Measurements from ENCODE around the gene PDZD2.

The PDZD2 gene

DNA sequence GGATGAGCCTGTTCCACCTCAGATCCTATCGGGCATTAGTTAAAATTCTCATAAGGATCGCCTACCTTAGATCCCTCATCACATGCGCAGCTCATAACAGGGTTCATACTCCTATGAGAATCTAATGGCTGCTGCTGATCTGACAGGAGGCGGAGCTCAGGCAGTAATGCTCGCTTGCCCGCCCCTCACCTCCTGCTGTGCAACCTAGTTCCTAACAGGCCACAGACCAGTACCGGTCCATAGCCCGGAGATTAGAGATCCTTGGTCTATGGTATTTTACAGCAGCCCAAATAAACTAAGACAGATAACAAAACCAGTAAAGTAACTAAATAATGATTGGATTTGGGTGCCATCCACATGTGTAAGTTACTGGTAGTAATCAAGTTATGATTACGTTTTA lies 517.7 kb downstream of the PDZD2 start:
- peaks cover 0 to 7% of the 10 kb centered on the region in 2 experiments for H3K36me3 ChIP-seq (ENCODE audit: control insufficient read depth in 1 of 2, insufficient read depth in 2 of 2, low read length in 2 of 2)
- H3K4me2 ChIP-seq (ENCODE audit: low read length): no peak overlapping the region
- no peak for DNase-seq
- no peak overlapping the region for H4K91ac ChIP-seq (ENCODE audit: low read depth, low read length)
- no peak overlapping the region for H4K12ac ChIP-seq (ENCODE audit: low read depth, low read length)
- H2BK5ac ChIP-seq (ENCODE audit: low read depth, low read length, poor library complexity): no peak overlapping the region
- no peak overlapping the region for H2BK120ac ChIP-seq (ENCODE audit: insufficient read depth, low read length, poor library complexity)
- no peak overlapping the region for H3K9ac ChIP-seq (ENCODE audit: low read length)
- H3K4ac ChIP-seq (ENCODE audit: low read depth, low read length): peak overlapping the region; percentile 94
- no peaks in the 10 kb centered on the region for H3K9me3 ChIP-seq (ENCODE audit: insufficient read depth, low read depth, low read length)
- no peaks in the 10 kb centered on the region for H3K27me3 ChIP-seq (ENCODE audit: insufficient read depth, low read length)
- no peaks in the 10 kb centered on the region for H3K79me1 ChIP-seq (ENCODE audit: low read length)
- H3K4me3 ChIP-seq (ENCODE audit: low read depth, low read length): no peak overlapping the region
- peaks cover 15% of the 10 kb centered on the region for H3K79me2 ChIP-seq (ENCODE audit: control insufficient read depth, insufficient read depth, low read length, poor library complexity)
- WGBS (ENCODE audit: extremely low coverage, insufficient coverage, insufficient read length): no CpG with 5 or more reads among the region's 9 CpGs
- no peak overlapping the region for H2AFZ ChIP-seq (ENCODE audit: insufficient read depth, low read length, poor library complexity)
- no peaks in the 10 kb centered on the region for H3K4me1 ChIP-seq (ENCODE audit: control insufficient read depth in 1 of 2, insufficient read depth in 2 of 2, low read length in 2 of 2)
- no peak overlapping the region for H2AK5ac ChIP-seq (ENCODE audit: low read length)
- H4K8ac ChIP-seq (ENCODE audit: low read depth, low read length): no peak overlapping the region
- H3K27ac ChIP-seq (ENCODE audit: low read depth, low read length): no peak overlapping the region
- H2BK12ac ChIP-seq (ENCODE audit: low read length): no peak overlapping the region
- no peak overlapping the region for H3K23ac ChIP-seq (ENCODE audit: low read length)
- no peak overlapping the region for H3K18ac ChIP-seq (ENCODE audit: low read length)
- no peak overlapping the region for H3K14ac ChIP-seq (ENCODE audit: low read length)

DNA sequence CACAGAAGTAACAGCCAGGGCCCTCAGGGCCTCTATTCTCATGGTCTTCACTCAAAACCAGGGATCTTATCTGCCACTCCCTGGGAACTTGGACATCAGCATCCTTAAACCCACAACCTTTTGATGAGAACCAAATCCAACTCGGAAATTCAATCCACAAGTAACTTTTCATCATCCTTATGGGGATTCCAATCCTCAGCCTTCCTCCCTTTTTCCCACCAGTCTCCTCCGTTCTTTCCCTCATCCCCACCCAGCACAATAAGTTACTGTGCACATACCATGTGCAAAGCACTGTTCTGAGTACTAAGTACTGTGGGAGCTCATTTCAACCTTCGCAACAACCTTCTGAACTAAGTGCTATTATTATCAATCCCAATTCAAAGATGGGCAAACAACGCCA lies 518.1 kb downstream of the PDZD2 start:
- Histone ChIP-seq H3K36me3 (ENCODE audit: control insufficient read depth in 1 of 2, insufficient read depth in 2 of 2, low read length in 2 of 2) (peaks cover 0 to 7% of the 10 kb centered on the region in 2 experiments), H3K4ac (ENCODE audit: low read depth, low read length) (peak overlapping the region; percentile 84), H3K18ac (ENCODE audit: low read length) (no peak overlapping the region), H4K8ac (ENCODE audit: low read depth, low read length) (no peak overlapping the region), H3K23ac (ENCODE audit: low read length) (no peak overlapping the region), H2AK5ac (ENCODE audit: low read length) (no peak overlapping the region), H3K79me2 (ENCODE audit: control insufficient read depth, insufficient read depth, low read length, poor library complexity) (peaks cover 15% of the 10 kb centered on the region), H3K27me3 (ENCODE audit: insufficient read depth, low read length) (no peaks in the 10 kb centered on the region), H3K4me3 (ENCODE audit: low read depth, low read length) (no peak overlapping the region), H2BK120ac (ENCODE audit: insufficient read depth, low read length, poor library complexity) (no peak overlapping the region), H3K14ac (ENCODE audit: low read length) (no peak overlapping the region), H2AFZ (ENCODE audit: insufficient read depth, low read length, poor library complexity) (no peak overlapping the region), H3K79me1 (ENCODE audit: low read length) (no peaks in the 10 kb centered on the region), H3K9ac (ENCODE audit: low read length) (no peak overlapping the region), H3K4me2 (ENCODE audit: low read length) (no peak overlapping the region), H2BK5ac (ENCODE audit: low read depth, low read length, poor library complexity) (no peak overlapping the region), H4K12ac (ENCODE audit: low read depth, low read length) (no peak overlapping the region), H4K91ac (ENCODE audit: low read depth, low read length) (no peak overlapping the region), H2BK12ac (ENCODE audit: low read length) (no peak overlapping the region), H3K4me1 (ENCODE audit: control insufficient read depth in 1 of 2, insufficient read depth in 2 of 2, low read length in 2 of 2) (no peaks in the 10 kb centered on the region), H3K27ac (ENCODE audit: low read depth, low read length) (no peak overlapping the region), H3K9me3 (ENCODE audit: insufficient read depth, low read depth, low read length) (no peaks in the 10 kb centered on the region)
- WGBS (ENCODE audit: extremely low coverage, insufficient coverage, insufficient read length): no CpG with 5 or more reads among the region's 4 CpGs
- no peak for DNase-seq

DNA sequence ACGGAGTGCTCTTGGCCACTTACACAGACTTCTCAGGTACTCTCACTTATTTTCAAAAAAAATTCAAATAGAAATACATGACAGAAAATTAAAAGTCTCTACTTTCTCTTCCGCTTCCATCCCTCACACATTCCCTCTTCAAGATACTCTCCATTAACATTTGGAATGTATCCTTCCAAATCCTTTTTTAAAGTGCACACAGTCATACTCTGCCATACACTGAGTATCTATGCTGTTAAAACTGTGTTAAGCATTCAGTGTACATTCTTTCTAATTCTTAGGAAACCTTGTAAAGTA lies 519.7 kb downstream of the PDZD2 start:
- Histone ChIP-seq H4K12ac (ENCODE audit: low read depth, low read length) (no peak overlapping the region), H3K79me1 (ENCODE audit: low read length) (no peaks in the 10 kb centered on the region), H2AK5ac (ENCODE audit: low read length) (no peak overlapping the region), H3K4ac (ENCODE audit: low read depth, low read length) (peak overlapping the region; percentile 99), H2AFZ (ENCODE audit: insufficient read depth, low read length, poor library complexity) (no peak overlapping the region), H3K27me3 (ENCODE audit: insufficient read depth, low read length) (no peaks in the 10 kb centered on the region), H3K9ac (ENCODE audit: low read length) (no peak overlapping the region), H3K79me2 (ENCODE audit: control insufficient read depth, insufficient read depth, low read length, poor library complexity) (peaks cover 19% of the 10 kb centered on the region), H2BK12ac (ENCODE audit: low read length) (no peak overlapping the region), H3K4me3 (ENCODE audit: low read depth, low read length) (no peak overlapping the region), H3K9me3 (ENCODE audit: insufficient read depth, low read depth, low read length) (no peaks in the 10 kb centered on the region), H3K27ac (ENCODE audit: low read depth, low read length) (no peak overlapping the region), H3K4me2 (ENCODE audit: low read length) (no peak overlapping the region), H3K23ac (ENCODE audit: low read length) (no peak overlapping the region), H4K8ac (ENCODE audit: low read depth, low read length) (no peak overlapping the region), H3K18ac (ENCODE audit: low read length) (no peak overlapping the region), H3K14ac (ENCODE audit: low read length) (no peak overlapping the region), H2BK120ac (ENCODE audit: insufficient read depth, low read length, poor library complexity) (no peak overlapping the region), H3K36me3 (ENCODE audit: control insufficient read depth in 1 of 2, insufficient read depth in 2 of 2, low read length in 2 of 2) (peaks cover 0 to 4% of the 10 kb centered on the region in 2 experiments), H3K4me1 (ENCODE audit: control insufficient read depth in 1 of 2, insufficient read depth in 2 of 2, low read length in 2 of 2) (no peaks in the 10 kb centered on the region), H2BK5ac (ENCODE audit: low read depth, low read length, poor library complexity) (no peak overlapping the region), H4K91ac (ENCODE audit: low read depth, low read length) (no peak overlapping the region)
- WGBS (ENCODE audit: extremely low coverage, insufficient coverage, insufficient read length): 100% methylated on average over 1 of the region's 2 CpGs
- no peak for DNase-seq

DNA sequence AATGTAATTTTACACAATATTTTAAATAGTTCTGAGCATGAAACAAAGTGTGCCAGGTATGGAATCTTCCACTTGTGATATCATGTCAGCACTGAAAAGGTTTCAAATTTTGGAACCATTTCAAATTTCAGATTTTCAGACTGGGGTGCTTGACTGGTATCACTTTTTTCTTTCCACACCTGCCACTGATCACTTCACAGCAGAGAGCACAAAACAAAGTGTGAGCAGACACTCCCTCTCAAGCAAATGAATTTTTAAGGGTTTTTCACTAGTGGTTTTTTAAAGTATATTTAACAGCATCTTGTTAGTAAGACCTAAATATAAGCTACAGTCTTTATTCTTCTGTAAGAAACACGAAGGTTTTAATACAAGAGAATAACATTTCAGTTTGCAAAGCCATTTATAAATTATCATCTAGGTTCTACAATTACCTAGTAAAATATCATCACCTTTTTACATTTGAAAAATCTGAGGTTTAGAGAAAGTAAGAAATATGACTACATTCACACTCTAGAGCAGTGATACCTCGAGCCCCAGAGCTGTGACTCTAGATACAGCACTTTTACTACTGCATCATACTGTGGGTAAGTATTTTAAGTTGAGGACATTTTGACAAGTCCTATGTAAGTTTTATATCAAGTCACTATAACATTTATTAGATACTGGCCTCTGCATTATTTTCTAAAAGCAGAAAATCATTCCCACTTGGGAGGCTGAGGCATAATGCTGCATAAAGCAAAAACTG lies 520.6 kb downstream of the PDZD2 start:
- no peak overlapping the region for H3K9ac ChIP-seq (ENCODE audit: low read length)
- H3K27me3 ChIP-seq (ENCODE audit: insufficient read depth, low read length): no peaks in the 10 kb centered on the region
- no peaks in the 10 kb centered on the region for H3K79me1 ChIP-seq (ENCODE audit: low read length)
- WGBS (ENCODE audit: extremely low coverage, insufficient coverage, insufficient read length): no CpG with 5 or more reads among the region's 2 CpGs
- no peaks in the 10 kb centered on the region for H3K4me1 ChIP-seq (ENCODE audit: control insufficient read depth in 1 of 2, insufficient read depth in 2 of 2, low read length in 2 of 2)
- H3K4ac ChIP-seq (ENCODE audit: low read depth, low read length): peak overlapping the region; percentile 57
- peaks cover 0 to 4% of the 10 kb centered on the region in 2 experiments for H3K36me3 ChIP-seq (ENCODE audit: control insufficient read depth in 1 of 2, insufficient read depth in 2 of 2, low read length in 2 of 2)
- no peaks in the 10 kb centered on the region for H3K9me3 ChIP-seq (ENCODE audit: insufficient read depth, low read depth, low read length)
- no peak overlapping the region for H2BK12ac ChIP-seq (ENCODE audit: low read length)
- no peak overlapping the region for H3K23ac ChIP-seq (ENCODE audit: low read length)
- DNase-seq: no peak
- H4K8ac ChIP-seq (ENCODE audit: low read depth, low read length): no peak overlapping the region
- H2BK120ac ChIP-seq (ENCODE audit: insufficient read depth, low read length, poor library complexity): no peak overlapping the region
- H3K18ac ChIP-seq (ENCODE audit: low read length): no peak overlapping the region
- H4K12ac ChIP-seq (ENCODE audit: low read depth, low read length): no peak overlapping the region
- no peak overlapping the region for H4K91ac ChIP-seq (ENCODE audit: low read depth, low read length)
- no peak overlapping the region for H2AFZ ChIP-seq (ENCODE audit: insufficient read depth, low read length, poor library complexity)
- no peak overlapping the region for H2AK5ac ChIP-seq (ENCODE audit: low read length)
- no peak overlapping the region for H3K4me2 ChIP-seq (ENCODE audit: low read length)
- H3K79me2 ChIP-seq (ENCODE audit: control insufficient read depth, insufficient read depth, low read length, poor library complexity): peaks cover 19% of the 10 kb centered on the region
- H3K14ac ChIP-seq (ENCODE audit: low read length): no peak overlapping the region
- H2BK5ac ChIP-seq (ENCODE audit: low read depth, low read length, poor library complexity): no peak overlapping the region
- no peak overlapping the region for H3K4me3 ChIP-seq (ENCODE audit: low read depth, low read length)
- no peak overlapping the region for H3K27ac ChIP-seq (ENCODE audit: low read depth, low read length)
